Measurements from ENCODE around the gene TRMT10B.

DNA sequence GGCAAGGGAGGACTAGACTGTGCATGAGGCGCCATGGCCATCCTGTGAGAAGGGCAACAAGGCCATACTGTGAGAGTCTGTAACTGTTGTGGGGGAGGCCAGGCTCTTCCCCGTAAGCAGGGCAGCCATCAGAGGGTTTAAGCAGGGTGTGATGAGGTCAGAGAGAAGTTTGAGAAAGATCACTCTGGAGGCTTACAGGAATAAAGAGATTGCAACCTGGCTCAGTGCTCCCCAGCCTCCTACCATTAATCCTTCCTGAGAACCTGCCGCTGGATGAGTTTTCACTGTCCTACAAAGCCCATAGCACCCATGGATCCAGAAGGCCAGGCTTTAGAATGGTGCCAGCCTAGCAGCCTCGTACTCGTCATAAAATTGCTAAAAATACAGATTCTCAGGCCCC, 14.4 kb upstream of the TRMT10B start:
- TF ChIP-seq CTCF (IDR thresholded peaks at IDR 0.05) (no peak), POLR2A (IDR thresholded peaks at IDR 0.05) (no peak)

Data from thyroid gland (tissue), 4 donors.